Fibroblast of skin of abdomen (primary cell): Measurements from ENCODE around the gene TOX4. TPM values are rescaled to one million over a fixed set of nuclear protein-coding genes. Genes with fewer than 3 reads are reported as not detected.
"Not testable (repeated sequence)": the region's sequence is repeated elsewhere in the genome, so short reads cannot be mapped to it uniquely, and the experiment has no call there.

Source experiments
- DNase-seq: peaks from one replicate; pipeline ENCODE4 v3.0.0-alpha.2; 2013
- polyA plus RNA-seq, 2 experiments: library from polyadenylated mRNA; unstranded; fragments of 120-200 nt; gene quantifications; one replicate each; pipeline ENCODE4 v1.2.1, GENCODE V29; 2013; ENCODE audit not compliant: insufficient read length in 2 of 2

The TOX4 gene
- 65.0 TPM for polyA plus RNA-seq (2013, experiment 1 of 2; ENCODE audit: insufficient read length)
- polyA plus RNA-seq (2013, experiment 2 of 2; ENCODE audit: insufficient read length), result 61.0 TPM

GRCh38 chr14:21476925-21477681, at the start of gene TOX4, which contains the start of gene RAB2B:
Gene TOX4 (plus strand): TSS chr14:21477195. CDS start chr14:21477279, 84 bp downstream.
Gene RAB2B (minus strand): TSS chr14:21476959. CDS start chr14:21476872, 87 bp downstream.
- peak; percentile 98 for DNase-seq

DNA sequence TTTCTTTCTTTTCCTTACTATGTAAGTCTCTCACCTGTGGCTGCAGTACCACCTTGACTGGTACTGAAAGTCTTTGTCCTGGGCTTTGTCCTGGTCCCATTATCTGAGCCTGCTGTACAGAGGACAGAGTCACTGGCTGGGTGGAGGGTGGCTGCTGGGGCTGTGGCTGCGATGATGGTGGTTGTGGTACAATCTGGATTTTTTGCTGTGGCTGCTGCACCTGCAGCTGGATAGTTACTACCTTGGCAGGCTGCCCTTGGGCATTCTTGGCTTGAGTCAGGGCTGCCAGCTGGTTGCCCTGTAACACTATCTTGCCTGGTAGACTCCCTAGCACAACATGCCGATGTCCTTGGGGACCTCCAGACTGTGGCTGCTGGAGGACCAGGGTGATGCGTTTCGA, 48.1 kb upstream of the TOX4 start:
- no peak for DNase-seq

DNA sequence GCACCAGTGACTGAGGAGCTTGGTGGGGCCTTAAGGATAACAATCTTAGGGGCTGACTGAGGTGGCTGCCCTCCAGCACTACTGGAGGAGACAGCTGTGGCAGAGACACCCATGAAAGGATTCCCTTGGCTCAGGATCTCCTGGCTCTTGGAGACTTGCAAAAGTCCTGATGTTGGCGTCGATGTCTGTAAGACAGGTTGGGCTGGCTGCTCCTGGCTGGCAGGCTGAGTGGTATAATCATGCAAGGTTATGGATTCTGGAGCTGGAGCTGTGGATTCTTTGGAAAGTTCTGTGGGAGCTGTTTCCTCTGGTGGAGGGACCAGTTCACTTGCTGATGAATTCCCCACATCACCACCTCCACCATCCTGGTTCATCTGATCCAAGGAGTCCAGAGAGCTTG, 45.9 kb upstream of the TOX4 start:
- no peak for DNase-seq

- DNase-seq, result peak; percentile 1
These were observed 40.4 kb upstream of the TOX4 start for GRCh38 chr14:21436567-21437062.

- DNase-seq, result peak; percentile 100
These were observed 39.7 kb upstream of the TOX4 start for GRCh38 chr14:21437063-21437901.

DNA sequence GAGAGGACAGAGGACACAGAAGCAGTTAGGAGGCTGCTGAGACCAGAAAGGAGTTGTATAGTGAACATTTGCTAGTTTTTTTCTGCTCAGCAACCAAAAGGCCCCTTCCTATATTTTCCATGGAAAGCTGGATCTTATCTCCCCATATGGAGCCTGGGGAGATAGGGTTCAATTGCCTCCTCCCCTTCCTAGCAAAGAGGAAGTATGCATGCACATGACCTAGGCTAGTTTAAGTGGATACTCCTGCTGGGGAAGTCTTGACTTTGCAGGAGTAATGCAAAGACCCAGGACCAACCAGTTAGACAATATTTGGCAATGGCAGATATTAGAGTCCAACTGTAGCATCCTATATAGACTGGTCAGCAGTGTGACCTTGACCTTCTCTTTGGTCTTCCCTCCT, 36.1 kb upstream of the TOX4 start:
- DNase-seq, result no peak

DNA sequence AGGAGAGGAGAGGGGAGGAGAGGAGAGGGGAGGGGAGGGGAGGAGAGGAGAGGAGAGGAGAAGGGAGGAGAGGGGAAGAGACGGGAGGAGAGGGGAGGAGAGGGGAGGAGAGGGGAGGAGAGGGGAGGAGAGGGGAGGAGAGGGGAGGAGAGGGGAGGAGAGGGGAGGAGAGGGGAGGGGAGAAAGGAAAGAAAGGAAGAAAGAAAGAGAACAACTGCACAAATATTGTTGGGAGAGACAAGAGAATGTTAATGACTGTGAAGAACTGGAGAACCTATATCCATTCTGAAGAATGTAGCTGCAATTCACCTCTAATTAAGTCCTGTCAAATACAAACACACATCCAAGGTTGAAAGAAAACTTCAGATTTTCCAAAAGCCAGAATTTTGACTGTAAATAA, 34.3 kb upstream of the TOX4 start:
- DNase-seq, result not testable (repeated sequence)

DNA sequence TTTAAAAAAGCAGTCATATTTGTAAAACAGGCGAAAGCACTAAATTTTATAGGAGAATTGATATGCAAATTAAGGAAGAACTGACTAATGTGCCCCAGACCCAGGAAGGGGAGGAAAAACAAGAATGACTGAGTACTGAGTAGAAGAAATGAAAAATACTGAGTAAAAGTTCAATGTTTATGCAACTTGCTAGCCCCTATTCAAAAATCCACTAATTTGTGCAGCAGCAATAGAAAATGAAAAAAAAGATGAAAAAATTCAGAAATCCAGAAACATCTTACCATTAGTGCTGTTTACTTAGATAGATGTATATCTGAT, 27.1 kb upstream of the TOX4 start:
- no peak for DNase-seq

DNA sequence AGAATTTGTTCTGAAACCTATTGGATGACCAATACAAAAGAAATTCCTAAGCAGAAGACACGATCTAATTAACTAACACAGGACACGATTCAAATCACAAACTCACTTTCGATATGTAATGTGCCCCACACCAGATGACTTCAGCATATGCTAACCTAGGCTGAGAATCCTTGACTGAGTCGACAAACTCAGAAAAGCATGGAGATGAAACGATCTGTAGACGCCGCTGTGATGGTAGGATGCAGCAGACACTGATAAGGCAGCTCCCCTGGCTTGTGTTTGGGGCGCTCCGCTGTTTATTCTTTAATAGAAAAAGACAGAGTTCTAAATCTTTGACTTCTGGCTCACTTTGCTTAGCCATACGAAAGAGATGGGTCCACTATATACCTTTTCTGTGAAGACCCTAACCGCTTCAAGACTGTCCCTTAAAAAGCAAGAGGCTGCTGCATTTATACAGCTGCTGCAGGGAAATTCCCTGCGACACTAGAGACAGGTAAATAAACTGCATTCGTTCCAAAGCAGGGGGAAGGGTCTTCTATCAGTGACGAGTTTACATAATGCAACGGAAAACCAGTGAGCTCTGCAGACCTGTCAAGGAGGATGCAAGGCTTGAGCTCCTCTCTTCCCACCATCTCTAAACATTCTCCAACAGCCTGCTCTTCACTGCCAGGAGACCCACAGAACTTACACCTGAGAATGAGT, 22.0 kb upstream of the TOX4 start:
- DNase-seq, result no peak

- no peak for DNase-seq
These were observed 21.4 kb upstream of the TOX4 start for GRCh38 chr14:21455592-21455911.

GRCh38 chr14:21455912-21456667, 20.9 kb upstream of the TOX4 start, which contains the start of gene CHD8:
Gene CHD8 (minus strand): TSS chr14:21456123. CDS start chr14:21431643, 24,480 bp downstream.
- peak; percentile 100 for DNase-seq

DNA sequence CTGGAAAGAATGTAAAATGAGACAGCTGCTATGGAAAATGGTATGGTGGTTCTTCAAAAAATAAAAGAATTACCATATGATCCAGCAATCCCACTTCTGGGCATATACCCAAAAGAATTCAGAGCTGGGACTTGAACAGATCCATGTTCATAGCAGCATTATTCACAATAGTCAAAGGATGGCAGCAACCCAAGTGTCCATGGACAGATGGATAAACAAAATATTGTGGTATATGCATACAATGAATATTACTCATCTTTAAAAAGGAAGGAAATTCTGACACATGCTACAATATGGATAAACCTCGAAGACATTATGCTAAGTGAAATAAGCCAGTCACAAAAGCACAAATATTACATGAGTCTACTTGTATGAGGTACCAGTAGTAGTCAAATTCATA, 9.4 kb upstream of the TOX4 start:
- peak; percentile 93 for DNase-seq

GRCh38 chr14:21475767-21476522, 1.1 kb upstream of the TOX4 start:
- DNase-seq, result no peak

GRCh38 chr14:21476523-21476924, 471 bp upstream of the TOX4 start:
- no peak for DNase-seq

DNA sequence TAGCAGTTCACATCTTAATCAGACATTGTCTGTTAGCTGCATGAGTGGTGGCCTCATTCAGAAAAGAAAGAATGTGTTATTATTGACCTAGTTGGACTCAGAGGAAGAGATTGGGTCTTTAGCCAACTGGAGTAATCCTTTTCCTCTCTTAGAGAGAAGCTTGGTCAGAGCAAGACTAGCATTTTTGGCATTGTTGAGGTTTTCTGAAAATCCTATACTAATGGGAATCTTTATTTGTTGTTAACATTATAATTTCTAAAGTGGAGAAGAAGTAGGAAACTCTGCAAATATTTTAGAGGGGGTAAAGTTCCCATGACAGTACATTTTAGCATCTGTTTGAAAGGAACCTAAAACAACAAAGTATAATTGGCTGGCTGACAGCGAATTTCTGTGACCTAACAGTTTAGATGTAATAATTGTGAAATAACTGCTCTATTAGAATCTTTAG, 9.7 kb downstream of the TOX4 start:
- peak; percentile 81 for DNase-seq

GRCh38 chr14:21494902-21495762, 18.1 kb downstream of the TOX4 start:
- DNase-seq, result peak; percentile 42

DNA sequence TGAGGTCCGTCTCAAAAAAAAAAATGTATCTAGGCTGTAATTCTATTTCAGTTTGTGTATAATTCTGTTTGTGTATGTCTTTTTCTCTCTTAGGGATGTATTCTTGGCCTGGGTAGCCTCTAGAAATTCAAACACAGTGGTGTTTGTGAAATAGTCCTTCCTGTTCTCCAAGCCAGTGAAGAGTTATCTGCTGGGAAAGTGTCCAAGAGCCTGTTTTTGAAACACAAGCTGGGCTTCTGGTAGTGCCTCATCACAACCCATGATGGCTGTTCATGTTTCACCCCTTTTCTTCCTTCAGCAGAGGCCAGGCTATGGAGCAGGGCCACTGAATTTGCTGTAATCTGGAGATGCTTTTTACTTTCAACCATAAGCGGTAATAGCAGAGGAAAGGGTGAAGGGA, 19.5 kb downstream of the TOX4 start:
- no peak for DNase-seq

- peak; percentile 36 for DNase-seq
These were observed 21.8 kb downstream of the TOX4 start for GRCh38 chr14:21498540-21499526.

DNA sequence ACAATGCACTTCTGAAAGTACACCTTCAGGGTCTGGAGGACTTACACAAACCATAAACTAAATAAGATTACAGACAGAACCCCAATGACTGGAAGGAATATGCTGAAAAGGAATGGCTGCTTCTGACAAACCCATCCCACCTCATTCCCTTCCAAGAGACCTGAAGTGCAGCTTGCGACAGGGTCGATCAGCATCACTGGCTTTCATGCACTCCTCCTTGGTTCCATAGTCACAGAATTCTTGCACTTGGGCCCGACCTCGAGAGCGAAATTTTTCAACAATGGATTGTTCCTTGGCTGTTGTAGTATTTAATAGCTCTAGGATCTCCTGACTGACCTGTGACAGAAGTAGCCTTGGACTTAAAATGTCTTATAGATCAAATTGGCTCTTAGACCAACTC, 24.6 kb downstream of the TOX4 start:
- DNase-seq, result no peak
